Loucy (cell line): Measurements from ENCODE around the gene PCGF2.
A peak's percentile ranks its signal among the peaks of the same experiment; 100 is the strongest.

Experiments
- H2AFZ ChIP-seq: fragments of 200-600 bp; sonication (generic); 2 replicates; pipeline ENCODE4 v1.6.0; 2016; ENCODE audit warnings: antibody characterized with exemption, mild to moderate bottlenecking, low read length, moderate library complexity
- H3F3A ChIP-seq: fragments of 200-600 bp; 2 replicates; pipeline ENCODE4 v1.6.0; 2016; ENCODE audit warnings: antibody characterized with exemption, low read depth, mild to moderate bottlenecking
- H3K27me3 ChIP-seq: fragments of 200-600 bp; sonication (generic); 2 replicates; pipeline ENCODE4 v1.6.1; 2014; ENCODE audit warnings: low read length, mild to moderate bottlenecking; ENCODE audit not compliant: insufficient read depth, poor library complexity, severe bottlenecking
- H3K36me3 ChIP-seq: fragments of 200-600 bp; sonication (generic); 2 replicates; pipeline ENCODE4 v1.6.1; 2016; ENCODE audit warnings: low read length; ENCODE audit not compliant: insufficient read depth
- H3K4me1 ChIP-seq: fragments of 200-600 bp; sonication (generic); 2 replicates; pipeline ENCODE4 v1.5.1; 2014; ENCODE audit warnings: low read length, mild to moderate bottlenecking; ENCODE audit not compliant: insufficient read depth, poor library complexity, severe bottlenecking
- H3K4me2 ChIP-seq: fragments of 200-600 bp; sonication (generic); 2 replicates; pipeline ENCODE4 v1.6.0; 2014; ENCODE audit warnings: antibody characterized with exemption, low read length, low read depth, mild to moderate bottlenecking; ENCODE audit not compliant: poor library complexity, severe bottlenecking
- H3K4me3 ChIP-seq: fragments of 200-600 bp; sonication (generic); 2 replicates; pipeline ENCODE4 v1.5.1; 2014; ENCODE audit warnings: low read length, mild to moderate bottlenecking, mixed read lengths; ENCODE audit not compliant: poor library complexity, severe bottlenecking
- H3K79me2 ChIP-seq: fragments of 200-600 bp; sonication (generic); 2 replicates; pipeline ENCODE4 v1.6.1; 2014; ENCODE audit warnings: low read length; ENCODE audit not compliant: insufficient read depth
- H3K9ac ChIP-seq: fragments of 200-600 bp; sonication (generic); 2 replicates; pipeline ENCODE4 v1.6.0; 2014; ENCODE audit warnings: mild to moderate bottlenecking, low read depth, low read length, moderate library complexity; ENCODE audit not compliant: poor library complexity, severe bottlenecking
- H3K9me2 ChIP-seq: fragments of 200-600 bp; sonication (generic); replicated peaks from 2 replicates; pipeline ENCODE4 v1.6.1; 2016; ENCODE audit warnings: low read depth, low read length, mixed read lengths
- H3K9me3 ChIP-seq: fragments of 200-600 bp; sonication (generic); 2 replicates; pipeline ENCODE4 v1.6.1; 2014; ENCODE audit warnings: mild to moderate bottlenecking, antibody characterized with exemption, low read length, low read depth; ENCODE audit not compliant: insufficient read depth
- H4K20me1 ChIP-seq: fragments of 200-600 bp; sonication (generic); 2 replicates; pipeline ENCODE4 v1.6.0; 2014; ENCODE audit warnings: antibody characterized with exemption, low read length, mild to moderate bottlenecking; ENCODE audit not compliant: insufficient read depth, poor library complexity, severe bottlenecking
- EZH2phosphoT487 ChIP-seq: fragments of 200-600 bp; IDR thresholded peaks from 2 replicates; pipeline ENCODE4 v1.6.1; 2018; ENCODE audit warnings: antibody characterized with exemption, mild to moderate bottlenecking, moderate library complexity, borderline replicate concordance
- TF ChIP-seq, protein P1 (sequence below): fragments of 200-600 bp; sonication (generic); conservative IDR thresholded peaks from 2 replicates; pipeline ENCODE4 v1.5.1; 2014; ENCODE audit warnings: mild to moderate bottlenecking, antibody characterized with exemption, low read length

PCGF2 gene

GRCh38 chr17:38733282-38733981 lies 14.7 kb downstream of the PCGF2 start:
- Histone ChIP-seq H3K4me2 (no peak overlapping the region), H3F3A (no peaks in the 10 kb centered on the region; the same call in 1 of the 2 replicates), H3K9ac (no peak overlapping the region), H3K9me2 (no peaks in the 10 kb centered on the region), H3K79me2 (peaks cover 19% of the 10 kb centered on the region), H3K4me3 (no peak overlapping the region), H4K20me1 (peaks cover 7% of the 10 kb centered on the region), H3K27me3 (no peaks in the 10 kb centered on the region), H2AFZ (no peak overlapping the region), H3K9me3 (no peaks in the 10 kb centered on the region), H3K4me1 (peaks cover 28% of the 10 kb centered on the region), H3K36me3 (peaks cover 10% of the 10 kb centered on the region; the same call in 1 of the 2 replicates)
- no peak for TF ChIP-seq EZH2phosphoT487

DNA sequence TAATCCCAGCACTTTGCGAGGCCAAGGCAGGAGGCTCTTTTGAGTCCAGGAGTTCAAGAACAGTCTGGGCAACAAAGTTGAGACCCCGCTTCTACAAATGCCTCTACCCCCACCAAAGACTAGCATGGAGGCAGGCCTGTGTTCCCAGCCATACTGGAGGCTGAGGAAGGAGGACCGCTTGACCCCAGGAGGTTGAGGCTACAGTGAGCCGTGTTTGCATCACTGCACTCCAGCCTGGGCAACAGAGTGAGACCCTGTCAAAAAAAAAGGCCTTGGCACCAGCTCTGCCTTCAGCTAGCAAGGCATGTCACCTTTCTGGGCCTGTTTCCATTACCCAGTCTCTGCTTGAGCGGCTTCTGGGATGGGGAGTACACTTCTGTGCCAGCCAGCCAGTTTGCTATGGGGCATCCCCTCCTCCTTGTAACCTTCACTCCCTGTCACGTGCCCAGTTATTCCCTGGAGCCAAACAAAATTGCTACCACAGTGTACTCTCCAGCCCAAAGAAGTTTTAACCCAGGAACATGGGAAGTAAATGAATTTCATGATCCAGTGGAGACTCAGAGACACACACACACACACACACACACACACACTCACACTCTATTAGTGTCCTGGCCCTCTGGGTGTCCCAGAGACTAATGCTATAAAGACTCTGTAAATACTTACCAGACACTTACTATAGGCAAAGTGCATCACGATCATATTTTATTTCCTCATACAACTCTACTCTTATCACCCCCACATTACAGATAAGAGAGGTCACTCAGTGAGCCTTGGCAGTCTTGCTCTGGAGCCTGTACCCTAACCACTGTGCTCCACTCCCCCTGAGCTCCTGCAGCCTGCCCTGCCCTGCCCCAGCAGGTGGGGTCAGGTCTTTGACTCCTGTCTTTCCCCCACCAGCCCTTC lies 15.5 kb downstream of the PCGF2 start:
- peak overlapping the region; percentile 74 for H3K9ac ChIP-seq
- no peak overlapping the region for H3K4me2 ChIP-seq
- H2AFZ ChIP-seq = no peak overlapping the region
- TF ChIP-seq, protein P1, sequence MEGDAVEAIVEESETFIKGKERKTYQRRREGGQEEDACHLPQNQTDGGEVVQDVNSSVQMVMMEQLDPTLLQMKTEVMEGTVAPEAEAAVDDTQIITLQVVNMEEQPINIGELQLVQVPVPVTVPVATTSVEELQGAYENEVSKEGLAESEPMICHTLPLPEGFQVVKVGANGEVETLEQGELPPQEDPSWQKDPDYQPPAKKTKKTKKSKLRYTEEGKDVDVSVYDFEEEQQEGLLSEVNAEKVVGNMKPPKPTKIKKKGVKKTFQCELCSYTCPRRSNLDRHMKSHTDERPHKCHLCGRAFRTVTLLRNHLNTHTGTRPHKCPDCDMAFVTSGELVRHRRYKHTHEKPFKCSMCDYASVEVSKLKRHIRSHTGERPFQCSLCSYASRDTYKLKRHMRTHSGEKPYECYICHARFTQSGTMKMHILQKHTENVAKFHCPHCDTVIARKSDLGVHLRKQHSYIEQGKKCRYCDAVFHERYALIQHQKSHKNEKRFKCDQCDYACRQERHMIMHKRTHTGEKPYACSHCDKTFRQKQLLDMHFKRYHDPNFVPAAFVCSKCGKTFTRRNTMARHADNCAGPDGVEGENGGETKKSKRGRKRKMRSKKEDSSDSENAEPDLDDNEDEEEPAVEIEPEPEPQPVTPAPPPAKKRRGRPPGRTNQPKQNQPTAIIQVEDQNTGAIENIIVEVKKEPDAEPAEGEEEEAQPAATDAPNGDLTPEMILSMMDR = no peak
- no peak for TF ChIP-seq EZH2phosphoT487
- peaks cover 7% of the 10 kb centered on the region for H4K20me1 ChIP-seq
- peaks cover 36% of the 10 kb centered on the region for H3K4me1 ChIP-seq
- H3K27me3 ChIP-seq = no peaks in the 10 kb centered on the region
- H3K36me3 ChIP-seq = peaks cover 4% of the 10 kb centered on the region; the same call in 1 of the 2 replicates
- H3K9me2 ChIP-seq = no peaks in the 10 kb centered on the region
- H3K79me2 ChIP-seq = peaks cover 19% of the 10 kb centered on the region
- no peak overlapping the region for H3K4me3 ChIP-seq
- no peaks in the 10 kb centered on the region; the same call in 1 of the 2 replicates for H3F3A ChIP-seq
- H3K9me3 ChIP-seq = no peaks in the 10 kb centered on the region

GRCh38 chr17:38731526-38732294 lies 16.4 kb downstream of the PCGF2 start:
- H4K20me1 ChIP-seq = peaks cover 7% of the 10 kb centered on the region
- H2AFZ ChIP-seq = no peak overlapping the region
- H3K79me2 ChIP-seq = peaks cover 19% of the 10 kb centered on the region
- H3K9me2 ChIP-seq = no peaks in the 10 kb centered on the region
- H3K27me3 ChIP-seq = no peaks in the 10 kb centered on the region
- peaks cover 43% of the 10 kb centered on the region for H3K4me1 ChIP-seq
- peak overlapping the region; percentile 74 for H3K9ac ChIP-seq
- peak overlapping the region; percentile 78 for H3K4me3 ChIP-seq
- no peaks in the 10 kb centered on the region for H3K9me3 ChIP-seq
- TF ChIP-seq, protein P1 = no peak
- TF ChIP-seq EZH2phosphoT487 = no peak
- peak overlapping the region; percentile 97 for H3K4me2 ChIP-seq
- peaks cover 4% of the 10 kb centered on the region; the same call in 1 of the 2 replicates for H3K36me3 ChIP-seq
- no peaks in the 10 kb centered on the region; the same call in 1 of the 2 replicates for H3F3A ChIP-seq
